Esophagus muscularis mucosa (tissue), 4 donors: ENCODE data around the gene TMEM175. TPM values are rescaled to one million over a fixed set of nuclear protein-coding genes. Genes with fewer than 3 reads are reported as not detected.

Experiments used
- DNase-seq: peaks from one replicate; pipeline ENCODE4 v3.0.0-alpha.2; 2017; ENCODE audit errors: extremely low spot score
- H3K27ac ChIP-seq, 4 donors: fragments of 200-600 bp; sonication (generic); replicated peaks in 1 of 4; 1 replicate in 3 of 4; 2 replicates in 1 of 4; pipeline ENCODE4 v1.5.1; 2016 to 2019; ENCODE audit warnings: mild to moderate bottlenecking in 1 of 4
- H3K27me3 ChIP-seq, 4 donors: fragments of 200-600 bp; sonication (generic); one replicate each; pipeline versions ENCODE4 v1.5.1 to v1.6.0; 2016 to 2019
- H3K36me3 ChIP-seq, 4 donors: fragments of 200-600 bp; sonication (generic); one replicate each; pipeline ENCODE4 v1.5.1; 2016 to 2019
- H3K4me1 ChIP-seq, 4 donors: fragments of 200-600 bp; sonication (generic); one replicate each; pipeline ENCODE4 v1.5.1; 2016 to 2019
- H3K4me3 ChIP-seq, 4 donors: fragments of 200-600 bp; sonication (generic); 1 replicate in 2 of 4; 2 replicates in 2 of 4; pipeline ENCODE4 v1.5.1; 2016 to 2019; ENCODE audit warnings: mild to moderate bottlenecking in 4 of 4, moderate library complexity in 1 of 4
- H3K9me3 ChIP-seq, 4 donors: fragments of 200-600 bp; sonication (generic); 1 replicate in 3 of 4; 2 replicates in 1 of 4; pipeline ENCODE4 v1.5.1; 2016 to 2019
- EP300 ChIP-seq: sonication (generic); formaldehyde crosslinking; IDR thresholded peaks from one replicate; pipeline ENCODE4 v1.6.1; 2017; ENCODE audit warnings: antibody characterized with exemption
- POLR2A ChIP-seq: fragments of 450-650 bp; IDR thresholded peaks from one replicate; pipeline ENCODE4 v1.6.1; 2017; ENCODE audit warnings: antibody characterized with exemption, moderate library complexity, mild to moderate bottlenecking, low read depth
- POLR2AphosphoS5 ChIP-seq, 2 donors: sonication (generic); formaldehyde crosslinking; IDR thresholded peaks; one replicate each; pipeline ENCODE4 v1.6.1; 2017; ENCODE audit warnings: antibody characterized with exemption in 2 of 2
- WGBS: methylation state at CpG from one replicate; pipeline ENCODE4 v1.1.5; 2018; 5-methylcytosine and 5-hydroxymethylcytosine counted together
- intact Hi-C: fragments of 100-400 bp; cut with DNase I; formaldehyde crosslinking; loops from one replicate; pipeline ENCODE4 v1.15.1; 2023
- total RNA-seq, 4 donors: library from RNA; depleted of rRNA; stranded (reverse); fragments of >200 nt; gene quantifications; one replicate each; pipeline versions ENCODE4 v1.1.0 to v1.2.1, GENCODE V29; 2016
- TF ChIP-seq, protein P1 (sequence below), 3 experiments: fragments of 200-600 bp in 2 of 3; fragments of 450-650 bp in 1 of 3; sonication (generic) in 2 of 3; IDR thresholded peaks; one replicate each; pipeline ENCODE4 v1.5.1; 2017 to 2019; ENCODE audit warnings: antibody characterized with exemption in 3 of 3, mild to moderate bottlenecking in 2 of 3, moderate library complexity in 1 of 3

Gene TMEM175
- total RNA-seq, 4 donors from 2014 or later: 17.6 to 39.5 (median 20.0) TPM

DNA sequence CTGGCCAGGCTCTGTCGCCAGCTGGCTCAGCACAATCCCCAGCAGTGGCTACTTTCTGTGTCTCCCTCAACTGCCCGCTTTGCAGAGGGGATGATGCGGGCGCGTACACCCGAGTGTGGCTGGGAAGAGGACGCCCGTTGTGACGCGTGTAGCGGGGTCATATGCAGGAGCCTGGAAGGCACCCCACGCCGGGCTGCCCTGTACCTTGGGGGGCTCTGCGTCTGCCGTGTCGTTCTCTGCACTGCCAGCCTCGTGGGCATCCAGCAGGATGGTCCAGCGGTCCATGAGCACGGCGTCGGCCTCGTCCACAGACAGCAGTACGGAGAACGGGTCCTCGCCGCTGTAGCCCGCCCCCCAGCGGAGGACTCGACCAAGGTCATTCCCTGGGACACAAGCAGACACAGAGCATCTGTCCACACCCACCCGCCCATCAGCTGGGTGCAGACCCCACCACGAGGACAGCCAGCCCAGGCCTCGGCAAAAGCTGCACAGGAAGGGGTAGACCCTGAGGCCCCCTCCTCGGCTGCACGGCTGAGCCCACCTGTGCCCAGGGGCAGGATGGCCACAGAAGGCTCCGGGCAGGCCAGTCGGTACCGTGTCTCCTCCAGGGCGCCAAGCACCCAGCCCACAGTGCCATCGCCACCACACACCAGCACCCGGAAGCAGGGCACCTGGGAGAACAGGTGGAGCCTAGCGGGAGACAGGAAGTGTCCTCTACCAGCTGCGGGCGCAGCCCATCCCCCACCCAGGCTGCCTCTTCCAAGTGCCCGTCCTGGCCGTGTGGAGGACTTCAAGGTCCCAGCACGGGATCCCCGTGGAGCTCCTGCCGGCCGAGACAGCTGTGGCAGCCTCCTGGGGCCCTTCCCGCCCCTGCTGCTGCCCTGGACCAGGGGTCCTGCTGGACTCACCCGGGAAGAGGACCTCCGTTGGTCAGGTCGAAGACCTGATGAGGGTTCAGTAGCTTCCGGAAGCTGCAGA, 30.3 kb downstream of the TMEM175 start:
- Histone ChIP-seq H3K4me3 (no peak overlapping the region), H3K27me3 (peaks cover 0 to 1% (median 0%) of the 10 kb centered on the region in 4 donors), H3K36me3 (peaks cover 15 to 96% (median 74%) of the 10 kb centered on the region in 4 donors), H3K27ac (no peak overlapping the region), H3K9me3 (no peaks in the 10 kb centered on the region), H3K4me1 (peaks cover 0 to 4% (median 2%) of the 10 kb centered on the region in 4 donors)
- no peak for DNase-seq
- WGBS: 94% methylated on average over 22 of the region's 54 CpGs
- intact Hi-C loops: no loop called here
- TF ChIP-seq, protein P1, sequence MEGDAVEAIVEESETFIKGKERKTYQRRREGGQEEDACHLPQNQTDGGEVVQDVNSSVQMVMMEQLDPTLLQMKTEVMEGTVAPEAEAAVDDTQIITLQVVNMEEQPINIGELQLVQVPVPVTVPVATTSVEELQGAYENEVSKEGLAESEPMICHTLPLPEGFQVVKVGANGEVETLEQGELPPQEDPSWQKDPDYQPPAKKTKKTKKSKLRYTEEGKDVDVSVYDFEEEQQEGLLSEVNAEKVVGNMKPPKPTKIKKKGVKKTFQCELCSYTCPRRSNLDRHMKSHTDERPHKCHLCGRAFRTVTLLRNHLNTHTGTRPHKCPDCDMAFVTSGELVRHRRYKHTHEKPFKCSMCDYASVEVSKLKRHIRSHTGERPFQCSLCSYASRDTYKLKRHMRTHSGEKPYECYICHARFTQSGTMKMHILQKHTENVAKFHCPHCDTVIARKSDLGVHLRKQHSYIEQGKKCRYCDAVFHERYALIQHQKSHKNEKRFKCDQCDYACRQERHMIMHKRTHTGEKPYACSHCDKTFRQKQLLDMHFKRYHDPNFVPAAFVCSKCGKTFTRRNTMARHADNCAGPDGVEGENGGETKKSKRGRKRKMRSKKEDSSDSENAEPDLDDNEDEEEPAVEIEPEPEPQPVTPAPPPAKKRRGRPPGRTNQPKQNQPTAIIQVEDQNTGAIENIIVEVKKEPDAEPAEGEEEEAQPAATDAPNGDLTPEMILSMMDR (IDR thresholded peaks at IDR 0.05): no peak
- no peak for TF ChIP-seq POLR2A
- TF ChIP-seq POLR2AphosphoS5 (IDR thresholded peaks at IDR 0.05): no peak
- no peak for TF ChIP-seq EP300

DNA sequence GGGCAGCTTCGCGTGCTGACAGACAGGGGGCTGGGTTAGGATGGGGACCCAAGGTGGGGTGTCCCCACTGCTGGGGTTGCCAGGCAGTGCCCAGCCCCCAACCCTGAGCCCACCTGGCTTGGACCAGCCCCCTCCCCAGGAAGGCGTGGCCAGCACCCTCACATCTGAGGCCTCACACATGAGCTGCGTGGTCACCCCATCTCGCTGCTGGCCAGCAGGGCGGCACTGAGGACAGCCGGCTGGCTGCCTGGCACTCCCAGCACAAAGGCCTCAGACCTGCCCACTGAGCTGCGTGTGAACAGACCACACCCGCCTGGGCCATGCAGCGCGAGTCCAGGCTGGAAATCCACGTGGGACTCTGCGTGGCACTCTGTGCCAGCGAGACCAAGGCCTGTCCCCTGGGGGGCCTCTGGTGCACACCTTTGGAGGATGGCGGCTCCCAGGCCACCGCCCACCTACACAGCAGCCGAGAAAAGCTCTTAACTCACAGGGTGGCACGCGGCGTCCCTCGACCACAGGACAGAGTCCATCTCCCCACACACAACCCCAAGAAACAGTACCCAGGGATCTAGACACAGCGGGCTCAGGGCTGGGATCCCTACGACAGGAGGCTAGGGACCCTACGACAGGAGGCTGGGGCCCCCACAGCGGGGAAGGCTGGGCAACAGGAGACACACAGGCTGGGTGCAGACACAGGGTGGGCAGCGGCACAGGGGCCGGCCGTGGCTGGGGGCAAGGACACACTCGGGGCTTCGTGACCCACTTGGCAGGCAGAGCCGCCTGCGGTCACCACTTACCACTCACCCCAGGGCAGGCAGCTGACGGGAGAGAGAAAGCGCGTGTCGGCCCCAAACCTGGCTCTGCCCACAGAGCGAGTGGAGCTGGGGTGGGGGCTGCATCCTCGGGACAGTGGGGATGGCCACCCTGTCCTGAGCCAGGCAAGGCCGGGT, 31.3 kb downstream of the TMEM175 start:
- no peak overlapping the region for H3K4me3 ChIP-seq
- no peaks in the 10 kb centered on the region for H3K9me3 ChIP-seq
- whole genome bisulfite sequencing: 97% methylated on average over 14 of the region's 39 CpGs
- H3K4me1 ChIP-seq: peaks cover 4 to 14% (median 13%) of the 10 kb centered on the region in 4 donors
- no peak for DNase-seq
- TF ChIP-seq, protein P1 (IDR thresholded peaks at IDR 0.05): no peak
- no peak for TF ChIP-seq POLR2AphosphoS5 (IDR thresholded peaks at IDR 0.05)
- H3K27me3 ChIP-seq: peaks cover 0 to 11% (median 4%) of the 10 kb centered on the region in 4 donors
- peaks cover 15 to 87% (median 67%) of the 10 kb centered on the region in 4 donors for H3K36me3 ChIP-seq
- intact Hi-C loops: no loop called here
- no peak overlapping the region for H3K27ac ChIP-seq

DNA sequence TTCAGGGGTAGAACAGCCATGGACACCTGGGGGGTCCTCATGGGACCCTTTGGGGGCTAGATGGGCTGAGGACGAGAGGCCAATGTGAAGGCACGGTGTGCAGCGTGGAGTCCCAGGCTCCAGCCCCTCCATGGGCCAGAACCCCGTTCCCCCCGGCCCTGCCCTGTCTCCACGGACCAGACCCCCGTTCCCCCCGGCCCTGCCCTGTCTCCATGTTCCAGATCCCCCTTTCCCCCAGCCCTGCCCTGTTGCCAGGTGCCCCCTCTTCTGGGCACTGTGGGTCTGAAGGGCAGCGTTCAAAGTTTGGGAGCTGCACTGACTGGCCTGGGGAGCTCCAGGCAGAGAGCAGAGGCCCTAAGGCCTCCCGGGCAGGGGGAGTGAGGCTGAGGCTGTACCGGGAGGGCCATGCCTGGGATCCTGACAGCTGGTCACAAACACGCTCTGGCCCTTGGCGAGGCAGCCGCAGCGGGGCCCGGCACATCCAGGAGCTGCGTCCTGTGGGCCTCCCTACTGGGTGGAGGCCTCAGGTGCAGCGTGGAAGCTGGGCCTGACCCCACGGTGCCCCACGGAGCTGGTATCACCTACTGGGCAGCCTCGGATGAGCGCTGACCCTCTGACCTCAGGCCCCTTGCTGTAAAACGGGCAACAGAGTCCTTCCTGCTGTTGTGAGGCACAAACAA, 32.2 kb downstream of the TMEM175 start:
- DNase-seq: no peak
- Histone ChIP-seq H3K27ac (no peak overlapping the region), H3K4me1 (peaks cover 4 to 19% (median 15%) of the 10 kb centered on the region in 4 donors), H3K9me3 (no peaks in the 10 kb centered on the region), H3K4me3 (no peak overlapping the region), H3K36me3 (peaks cover 15 to 79% (median 63%) of the 10 kb centered on the region in 4 donors), H3K27me3 (peaks cover 0 to 15% (median 6%) of the 10 kb centered on the region in 4 donors)
- no CpG with 5 or more reads among the region's 23 CpGs for WGBS
- intact Hi-C loops: no loop called here
- TF ChIP-seq POLR2AphosphoS5 (IDR thresholded peaks at IDR 0.05) (no peak), EP300 (no peak), POLR2A (no peak)
- TF ChIP-seq, protein P1 (IDR thresholded peaks at IDR 0.05): no peak

DNA sequence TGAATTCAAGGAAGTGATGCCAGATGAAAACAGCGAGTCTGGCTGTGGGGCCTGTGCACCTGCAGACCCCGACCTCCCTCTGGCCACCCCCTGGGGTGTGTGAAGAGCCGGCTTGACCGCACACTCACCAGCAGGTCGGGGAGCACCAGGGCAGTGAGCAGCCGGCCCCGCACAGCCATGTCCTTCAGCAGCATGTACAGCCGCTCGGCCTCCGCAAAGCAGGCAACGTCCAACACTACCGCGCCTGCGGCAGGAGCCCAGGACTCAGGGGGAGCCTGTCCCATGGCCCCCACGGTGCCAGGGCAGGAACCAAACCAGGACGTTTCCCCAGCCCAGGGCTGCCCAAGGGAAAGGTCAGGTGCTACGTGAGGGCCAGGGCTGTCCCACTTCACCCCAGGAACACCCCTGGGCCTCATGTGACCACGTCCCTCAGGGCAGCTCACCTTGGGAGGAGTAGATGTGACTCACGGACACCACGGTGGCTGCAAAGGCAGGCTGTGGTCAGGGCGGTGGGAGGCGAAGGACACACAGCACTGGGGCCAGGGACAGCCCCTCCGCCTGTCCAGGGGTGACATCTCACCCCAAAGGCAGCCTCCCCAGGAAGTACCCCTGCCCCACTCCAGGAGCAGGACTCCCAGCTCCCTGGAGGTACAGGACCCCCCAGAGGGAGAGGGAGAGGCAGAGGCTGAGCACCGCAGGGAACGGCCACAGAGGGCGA, 32.9 kb downstream of the TMEM175 start:
- Histone ChIP-seq H3K9me3 (no peaks in the 10 kb centered on the region), H3K36me3 (peaks cover 15 to 72% (median 59%) of the 10 kb centered on the region in 4 donors), H3K27ac (no peak overlapping the region), H3K4me1 (peaks cover 4 to 19% (median 15%) of the 10 kb centered on the region in 4 donors), H3K27me3 (peaks cover 0 to 15% (median 6%) of the 10 kb centered on the region in 4 donors), H3K4me3 (no peak overlapping the region)
- TF ChIP-seq, protein P1 (IDR thresholded peaks at IDR 0.05): no peak
- no peak for TF ChIP-seq POLR2A
- TF ChIP-seq EP300: no peak
- TF ChIP-seq POLR2AphosphoS5 (IDR thresholded peaks at IDR 0.05): no peak
- WGBS: 90% methylated on average over 6 of the region's 26 CpGs
- no peak for DNase-seq
- intact Hi-C loops: no loop called here
